GM19455 (cell line): ENCODE measurements around the gene CCNA1.

Experiments
- ATAC-seq: cut with Tn5 transposase; IDR thresholded peaks from one replicate; pipeline ENCODE4 v1.9.1; 2021; ENCODE audit not compliant: unreplicated experiment

Gene CCNA1

GRCh38 chr13:36453516-36453915 lies 21.2 kb downstream of the CCNA1 start:
- no peak for ATAC-seq

GRCh38 chr13:36454121-36454520 lies 21.8 kb downstream of the CCNA1 start:
- ATAC-seq: no peak

- ATAC-seq: no peak
Observed at GRCh38 chr13:36454987-36455386, 22.7 kb downstream of the CCNA1 start.

DNA sequence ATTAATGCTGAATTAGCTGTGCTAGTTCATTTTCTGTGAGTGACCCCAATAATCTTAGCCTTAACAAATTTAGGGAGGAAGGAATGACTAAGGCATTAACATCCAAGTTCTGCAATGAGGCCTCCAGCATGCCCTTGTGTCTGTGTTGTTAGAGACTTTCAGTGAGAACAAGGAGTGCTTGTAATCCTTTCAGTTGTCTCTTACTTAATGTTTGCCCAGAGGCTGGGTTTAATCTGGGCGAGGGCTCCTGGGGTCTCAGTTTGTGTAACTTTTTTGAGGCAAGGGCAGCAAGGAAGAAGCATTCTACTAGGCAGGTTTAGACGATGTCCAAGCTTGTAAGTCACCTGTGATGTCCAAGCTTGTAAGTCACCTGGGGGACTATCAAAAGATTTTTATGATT lies 24.3 kb downstream of the CCNA1 start:
- no peak for ATAC-seq

- ATAC-seq: no peak
Observed at GRCh38 chr13:36461506-36461905, 29.2 kb downstream of the CCNA1 start.

DNA sequence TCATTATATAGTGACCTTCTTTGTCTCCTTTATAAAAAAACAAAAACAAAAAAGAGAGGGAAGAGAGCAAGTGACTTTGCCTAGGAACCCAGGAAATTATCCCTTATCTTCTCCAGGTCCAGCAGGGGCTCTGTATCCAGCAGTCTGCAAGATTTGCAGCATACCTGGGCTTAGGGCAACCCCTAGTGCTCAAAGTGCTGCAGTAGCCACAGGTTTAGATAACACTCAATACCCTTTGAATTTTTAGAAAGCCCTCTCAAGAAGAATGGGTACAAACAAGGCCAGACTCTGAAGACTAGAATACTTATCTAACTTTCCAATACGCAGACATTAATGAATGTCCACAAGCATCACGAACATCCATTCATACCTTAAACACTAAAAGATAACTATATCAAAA lies 43.2 kb downstream of the CCNA1 start:
- no peak for ATAC-seq

DNA sequence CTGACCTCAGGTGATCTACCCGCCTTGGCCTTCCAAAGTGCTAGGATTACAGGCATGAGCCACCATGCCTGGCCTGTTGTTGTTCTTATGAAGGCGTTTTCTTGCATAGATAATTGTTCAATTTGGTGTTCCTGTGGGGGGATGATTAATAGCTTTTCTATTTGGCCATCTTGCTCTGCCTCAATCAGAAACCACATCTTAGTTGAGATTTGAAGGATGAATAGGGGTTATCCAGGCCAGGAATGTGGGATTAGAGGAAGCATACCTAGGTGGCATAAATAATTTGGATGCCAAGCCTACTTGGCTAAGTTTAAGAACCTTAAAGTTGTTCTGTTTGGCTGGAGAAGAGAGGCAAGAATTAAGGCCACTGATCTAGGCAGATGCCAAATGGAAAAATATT lies 44.4 kb downstream of the CCNA1 start:
- ATAC-seq: no peak

GRCh38 chr13:36480726-36481427 lies 48.6 kb downstream of the CCNA1 start:
- no peak for ATAC-seq

DNA sequence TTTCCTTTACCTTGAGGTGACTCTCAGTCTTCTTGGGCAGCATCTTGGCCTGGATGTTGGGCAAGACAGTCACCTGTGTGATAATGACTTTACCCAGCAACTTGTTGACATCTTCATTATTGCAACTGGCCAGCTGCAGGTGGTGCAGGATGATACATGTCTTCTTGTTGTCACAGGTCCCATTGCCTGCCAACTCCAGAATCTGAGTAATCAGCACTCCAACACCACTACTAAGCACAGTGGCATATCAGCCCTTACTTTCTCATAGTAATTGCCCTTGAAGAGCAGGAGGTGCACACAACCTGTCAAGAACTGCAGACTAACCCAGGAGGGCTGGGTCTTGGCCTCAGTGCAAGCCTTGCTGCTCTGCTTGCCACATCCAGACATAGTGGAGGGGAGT lies 57.8 kb downstream of the CCNA1 start:
- ATAC-seq: no peak
